Activated CD4-positive, alpha-beta memory T cell treated with anti-CD3 and anti-CD28 coated beads for 36 hours (primary cell): ENCODE results near the gene GFI1. TPM values are rescaled to one million over a fixed set of nuclear protein-coding genes. Genes with fewer than 3 reads are reported as not detected.

ENCODE experiments used
- CTCF ChIA-PET: fragments of 350-600 bp; sonication (Branson Sonifier 250); formaldehyde crosslinking; loops from one replicate; lab custom pipeline; 2021; ENCODE audit warnings: antibody characterized with exemption, inconsistent platforms; lab: Charles Lee
- POLR2A ChIA-PET: fragments of 350-600 bp; sonication (Branson Sonifier 250); formaldehyde crosslinking; loops from one replicate; lab custom pipeline; 2021; ENCODE audit warnings: antibody characterized with exemption; lab: Charles Lee
- DNase-seq: peaks from one replicate; pipeline ENCODE4 v3.0.0-alpha.2; 2020
- H3K27ac Mint-ChIP-seq: one replicate; pipeline ENCODE4 v1.8.0; 2021; ENCODE audit warnings: mixed read lengths
- H3K27me3 Mint-ChIP-seq: one replicate; pipeline ENCODE4 v1.8.0; 2021; ENCODE audit warnings: mixed read lengths
- H3K36me3 Mint-ChIP-seq: one replicate; pipeline ENCODE4 v1.8.0; 2021; ENCODE audit warnings: mixed read lengths
- H3K4me1 Mint-ChIP-seq: one replicate; pipeline ENCODE4 v1.8.0; 2021; ENCODE audit warnings: low read depth, mixed read lengths
- H3K4me3 Mint-ChIP-seq: one replicate; pipeline ENCODE4 v1.8.0; 2021; ENCODE audit warnings: mild to moderate bottlenecking, mixed read lengths
- H3K9me3 Mint-ChIP-seq: one replicate; pipeline ENCODE4 v1.8.0; 2021; ENCODE audit warnings: mixed read lengths
- intact Hi-C: fragments of 100-400 bp; cut with micrococcal nuclease; formaldehyde crosslinking; loops from one replicate; pipeline ENCODE4 v1.15.1; 2023
- total RNA-seq, 2 experiments: library from RNA; stranded (reverse); gene quantifications; one replicate each; pipeline ENCODE4 v1.2.3, GENCODE V29; 2021

Gene GFI1
- total RNA-seq, 2 experiments from 2014 or later, result 53.3 to 55.3 TPM

- intact Hi-C loops, result no loop called here
- no peak overlapping the region for H3K4me3 Mint-ChIP-seq
- DNase-seq, result no peak
- H3K4me1 Mint-ChIP-seq, result peaks cover 36% of the 10 kb centered on the region
- peak overlapping the region; percentile 7 for H3K27ac Mint-ChIP-seq
- ChIA-PET POLR2A (interaction anchor here (0.6 to 2.7 kb wide), 3 partner anchors 15 to 51 kb away, joined by 3 to 11 read pairs (median 4); partner anchors contain the start of gene GFI1), CTCF (no interaction called here)
- no peaks in the 10 kb centered on the region for H3K27me3 Mint-ChIP-seq
- no peaks in the 10 kb centered on the region for H3K9me3 Mint-ChIP-seq
- peaks cover 8% of the 10 kb centered on the region for H3K36me3 Mint-ChIP-seq
These were observed 17.7 kb upstream of the GFI1 start for GRCh38 chr1:92504291-92505014.

- Mint-ChIP-seq H3K27ac (no peak overlapping the region), H3K4me3 (no peak overlapping the region), H3K27me3 (no peaks in the 10 kb centered on the region), H3K4me1 (peaks cover 36% of the 10 kb centered on the region), H3K9me3 (no peaks in the 10 kb centered on the region), H3K36me3 (peaks cover 5% of the 10 kb centered on the region)
- intact Hi-C loops, result loop anchor here (2.0 kb wide), 1 partner anchor 17 kb away; the partner anchor contains the start of gene GFI1
- CTCF ChIA-PET, result no interaction called here
- no peak for DNase-seq
- POLR2A ChIA-PET, result interaction anchor here (1.2 to 2.7 kb wide), 3 partner anchors 14 to 34 kb away, joined by 3 to 11 read pairs (median 4); partner anchors contain the start of gene GFI1
These were observed 17.2 kb upstream of the GFI1 start for GRCh38 chr1:92503926-92504285.

- no peak overlapping the region for H3K4me3 Mint-ChIP-seq
- peaks cover 36% of the 10 kb centered on the region for H3K4me1 Mint-ChIP-seq
- no peak for DNase-seq
- intact Hi-C loops, result loop anchor here (2.0 kb wide), 1 partner anchor 16 kb away; the partner anchor contains the start of gene GFI1
- ChIA-PET POLR2A (interaction anchor here (0.6 to 2.7 kb wide), 4 partner anchors 14 to 86 kb away, joined by 3 to 11 read pairs (median 4); partner anchors contain the start of gene GFI1), CTCF (interaction anchor here (0.6 kb wide), 2 partner anchors 96 to 193 kb away, joined by 3 read pairs; no protein-coding TSS in a partner anchor)
- H3K27ac Mint-ChIP-seq, result peak overlapping the region; percentile 42
- H3K27me3 Mint-ChIP-seq, result no peaks in the 10 kb centered on the region
- H3K9me3 Mint-ChIP-seq, result no peaks in the 10 kb centered on the region
- H3K36me3 Mint-ChIP-seq, result peaks cover 5% of the 10 kb centered on the region
These were observed 16.6 kb upstream of the GFI1 start for GRCh38 chr1:92503043-92503925.

GRCh38 chr1:92502247-92502646, 15.5 kb upstream of the GFI1 start:
- peaks cover 2% of the 10 kb centered on the region for H3K36me3 Mint-ChIP-seq
- intact Hi-C loops, result loop anchor here (1.0 to 2.0 kb wide), 3 partner anchors 15 to 35 kb away; partner anchors contain the start of gene GFI1
- CTCF ChIA-PET, result interaction anchor here (0.6 kb wide), 2 partner anchors 97 to 192 kb away, joined by 3 read pairs; no protein-coding TSS in a partner anchor
- H3K27ac Mint-ChIP-seq, result peak overlapping the region; percentile 42
- no peaks in the 10 kb centered on the region for H3K9me3 Mint-ChIP-seq
- no peak for DNase-seq
- H3K4me1 Mint-ChIP-seq, result peaks cover 36% of the 10 kb centered on the region
- H3K27me3 Mint-ChIP-seq, result no peaks in the 10 kb centered on the region
- no peak overlapping the region for H3K4me3 Mint-ChIP-seq
- POLR2A ChIA-PET, result interaction anchor here (0.6 kb wide), 1 partner anchor 85 kb away, joined by 5 read pairs; no protein-coding TSS in a partner anchor

- H3K4me1 Mint-ChIP-seq, result peaks cover 41% of the 10 kb centered on the region
- H3K27ac Mint-ChIP-seq, result no peak overlapping the region
- ChIA-PET CTCF (interaction anchor here (0.9 to 1.8 kb wide), 4 partner anchors 10 to 190 kb away, joined by 3 to 4 read pairs (median 4); no protein-coding TSS in a partner anchor), POLR2A (interaction anchor here (0.6 to 1.6 kb wide), 2 partner anchors 11 to 17 kb away, joined by 5 to 6 read pairs; no protein-coding TSS in a partner anchor)
- H3K9me3 Mint-ChIP-seq, result no peaks in the 10 kb centered on the region
- intact Hi-C loops, result no loop called here
- no peak overlapping the region for H3K4me3 Mint-ChIP-seq
- peaks cover 2% of the 10 kb centered on the region for H3K36me3 Mint-ChIP-seq
- no peak for DNase-seq
- H3K27me3 Mint-ChIP-seq, result no peaks in the 10 kb centered on the region
These were observed 13.8 kb upstream of the GFI1 start for GRCh38 chr1:92500552-92500951.

GRCh38 chr1:92495392-92496063, 8.8 kb upstream of the GFI1 start:
- intact Hi-C loops, result no loop called here
- POLR2A ChIA-PET, result no interaction called here

GRCh38 chr1:92494485-92495141, 7.9 kb upstream of the GFI1 start:
- Mint-ChIP-seq H3K27ac (no peak overlapping the region), H3K4me3 (no peak overlapping the region), H3K36me3 (no peaks in the 10 kb centered on the region), H3K9me3 (no peaks in the 10 kb centered on the region), H3K27me3 (no peaks in the 10 kb centered on the region), H3K4me1 (peaks cover 26% of the 10 kb centered on the region)
- no peak for DNase-seq
- ChIA-PET CTCF (no interaction called here), POLR2A (interaction anchor here (0.6 kb wide), 1 partner anchor 77 kb away, joined by 3 read pairs; no protein-coding TSS in a partner anchor)
- intact Hi-C loops, result no loop called here

More at GRCh38 chr1:92495392-92496063, 8.8 kb upstream of the GFI1 start:
- no peak for DNase-seq
- Mint-ChIP-seq H3K9me3 (no peaks in the 10 kb centered on the region), H3K4me1 (peaks cover 25% of the 10 kb centered on the region), H3K27ac (no peak overlapping the region), H3K27me3 (no peaks in the 10 kb centered on the region), H3K4me3 (no peak overlapping the region), H3K36me3 (no peaks in the 10 kb centered on the region)
- CTCF ChIA-PET, result interaction anchor here (0.9 to 1.3 kb wide), 2 partner anchors 42 to 185 kb away, joined by 3 read pairs; no protein-coding TSS in a partner anchor

GRCh38 chr1:92493139-92493538, 6.4 kb upstream of the GFI1 start:
- POLR2A ChIA-PET, result no interaction called here
- Mint-ChIP-seq H3K4me1 (peaks cover 41% of the 10 kb centered on the region), H3K9me3 (no peaks in the 10 kb centered on the region), H3K4me3 (no peak overlapping the region), H3K27ac (no peak overlapping the region), H3K27me3 (no peaks in the 10 kb centered on the region), H3K36me3 (no peaks in the 10 kb centered on the region)
- CTCF ChIA-PET, result no interaction called here
- intact Hi-C loops, result no loop called here
- DNase-seq, result no peak

GRCh38 chr1:92488832-92489231, 2.1 kb upstream of the GFI1 start:
- Mint-ChIP-seq H3K4me3 (peak overlapping the region; percentile 68), H3K9me3 (no peaks in the 10 kb centered on the region), H3K4me1 (peaks cover 25% of the 10 kb centered on the region), H3K36me3 (peaks cover 12% of the 10 kb centered on the region), H3K27me3 (no peaks in the 10 kb centered on the region), H3K27ac (peak overlapping the region; percentile 87)
- intact Hi-C loops, result loop anchor here (5.0 to 10.0 kb wide), 5 partner anchors 346 to 1467 kb away; partner anchors contain the start of genes DIPK1A, RPL5 and ZNF644
- CTCF ChIA-PET, result interaction anchor here (1.2 kb wide), 1 partner anchor 96 kb away, joined by 3 read pairs; no protein-coding TSS in a partner anchor
- DNase-seq, result no peak
- POLR2A ChIA-PET, result interaction anchor here (0.6 to 9.0 kb wide), 8 partner anchors 8 to 99 kb away, joined by 3 to 154 read pairs (median 5); no protein-coding TSS in a partner anchor

- peak overlapping the region; percentile 68 for H3K4me3 Mint-ChIP-seq
- DNase-seq, result no peak
- POLR2A ChIA-PET, result interaction anchor here (0.6 to 9.0 kb wide), 7 partner anchors 8 to 99 kb away, joined by 3 to 154 read pairs (median 4); no protein-coding TSS in a partner anchor
- peaks cover 14% of the 10 kb centered on the region for H3K36me3 Mint-ChIP-seq
- no peaks in the 10 kb centered on the region for H3K9me3 Mint-ChIP-seq
- CTCF ChIA-PET, result no interaction called here
- peak overlapping the region; percentile 87 for H3K27ac Mint-ChIP-seq
- intact Hi-C loops, result loop anchor here (5.0 to 10.0 kb wide), 5 partner anchors 346 to 1466 kb away; partner anchors contain the start of genes DIPK1A, RPL5 and ZNF644
- no peaks in the 10 kb centered on the region for H3K27me3 Mint-ChIP-seq
- H3K4me1 Mint-ChIP-seq, result peaks cover 23% of the 10 kb centered on the region
These were observed 1.7 kb upstream of the GFI1 start for GRCh38 chr1:92488416-92488815.
